AG09309 (cell line): ENCODE measurements around the gene GMFB.

Experiments
- DNase-seq: peaks from one replicate; pipeline ENCODE4 v3.0.0-alpha.2; 2010; ENCODE audit warnings: low read depth
- H3K4me3 ChIP-seq: 2 replicates; pipeline ENCODE4 v1.5.1; 2011; ENCODE audit warnings: mild to moderate bottlenecking, low read depth, low read length, moderate library complexity; ENCODE audit not compliant: control insufficient read depth
- CTCF ChIP-seq: IDR thresholded peaks from 2 replicates; pipeline ENCODE4 v1.5.1; 2011; ENCODE audit warnings: mild to moderate bottlenecking, low read depth, low read length, inconsistent platforms; ENCODE audit not compliant: insufficient read depth, control insufficient read depth; ENCODE audit errors: missing control alignments

Gene GMFB

GRCh38 chr14:54532111-54533012, 43.6 kb upstream of the GMFB start:
- TF ChIP-seq CTCF = no peak
- no peak overlapping the region for H3K4me3 ChIP-seq

GRCh38 chr14:54529811-54530210, 41.0 kb upstream of the GMFB start:
- no peak for TF ChIP-seq CTCF
- peak; percentile 31 for DNase-seq

More at GRCh38 chr14:54532111-54533012, 43.6 kb upstream of the GMFB start:
- no peak for DNase-seq

GRCh38 chr14:54528973-54529372, 40.2 kb upstream of the GMFB start:
- DNase-seq = no peak
- no peak overlapping the region for H3K4me3 ChIP-seq
- no peak for TF ChIP-seq CTCF

More at GRCh38 chr14:54529811-54530210, 41.0 kb upstream of the GMFB start:
- H3K4me3 ChIP-seq = no peak overlapping the region

- no peak for DNase-seq
- no peak for TF ChIP-seq CTCF
- no peak overlapping the region for H3K4me3 ChIP-seq
Measured at GRCh38 chr14:54524410-54524809, 35.6 kb upstream of the GMFB start.

- no peak overlapping the region for H3K4me3 ChIP-seq
- no peak for DNase-seq
- no peak for TF ChIP-seq CTCF
Measured at GRCh38 chr14:54516709-54517108, 27.9 kb upstream of the GMFB start.

- no peak for DNase-seq
- TF ChIP-seq CTCF = no peak
- no peak overlapping the region for H3K4me3 ChIP-seq
Measured at GRCh38 chr14:54515670-54516069, 26.9 kb upstream of the GMFB start.
